GM23338 (cell line): ENCODE data around the gene TUBB4A. TPM values are rescaled to one million over a fixed set of nuclear protein-coding genes. Genes with fewer than 3 reads are reported as not detected.

Experiments used
- ATAC-seq: fragments of 200-7000 bp; cut with Tn5 transposase; 3 replicates; pipeline ENCODE4 v1.9.1; 2020
- DNase-seq: peaks from one replicate; pipeline ENCODE4 v3.0.0-alpha.2; 2015; ENCODE audit warnings: low spot score
- H2AFZ ChIP-seq: fragments of 200-600 bp; sonication (generic); 2 replicates; pipeline ENCODE4 v1.8.0; 2016; ENCODE audit warnings: antibody characterized with exemption, mild to moderate bottlenecking, moderate library complexity
- H3F3A ChIP-seq: fragments of 200-600 bp; sonication (generic); replicated peaks from 2 replicates; pipeline ENCODE4 v1.8.0; 2017; ENCODE audit warnings: antibody characterized with exemption, mixed run types, low read depth
- H3K27ac ChIP-seq: fragments of 200-600 bp; sonication (generic); 2 replicates; pipeline ENCODE4 v1.6.1; 2016; ENCODE audit warnings: low read depth
- H3K27me3 ChIP-seq: fragments of 200-600 bp; sonication (generic); 2 replicates; pipeline ENCODE4 v1.8.0; 2016; ENCODE audit warnings: mild to moderate bottlenecking, mixed run types, moderate library complexity; ENCODE audit not compliant: insufficient read depth
- H3K36me3 ChIP-seq: fragments of 200-600 bp; sonication (generic); 2 replicates; pipeline ENCODE4 v1.8.0; 2016; ENCODE audit warnings: mild to moderate bottlenecking; ENCODE audit not compliant: insufficient read depth
- H3K4me1 ChIP-seq: fragments of 200-600 bp; sonication (generic); 2 replicates; pipeline ENCODE4 v1.8.0; 2016; ENCODE audit warnings: mild to moderate bottlenecking, moderate library complexity; ENCODE audit not compliant: insufficient read depth
- H3K4me2 ChIP-seq: fragments of 200-600 bp; sonication (generic); 2 replicates; pipeline ENCODE4 v1.7.1; 2017; ENCODE audit warnings: mixed run types
- H3K4me3 ChIP-seq: fragments of 200-600 bp; sonication (generic); 2 replicates; pipeline ENCODE4 v1.6.1; 2016; ENCODE audit warnings: mixed run types
- H3K79me2 ChIP-seq: fragments of 200-600 bp; sonication (generic); replicated peaks from 2 replicates; pipeline ENCODE4 v1.8.0; 2017; ENCODE audit warnings: mild to moderate bottlenecking; ENCODE audit not compliant: insufficient read depth
- H3K9me2 ChIP-seq: fragments of 200-600 bp; sonication (generic); 2 replicates; pipeline ENCODE4 v1.8.0; 2017; ENCODE audit not compliant: insufficient read depth
- H4K20me1 ChIP-seq: fragments of 200-600 bp; sonication (generic); replicated peaks from 2 replicates; pipeline ENCODE4 v1.8.0; 2017; ENCODE audit warnings: mild to moderate bottlenecking; ENCODE audit not compliant: insufficient read depth
- H3K27ac Mint-ChIP-seq: 2 replicates; pipeline ENCODE4 v1.8.0; 2020; ENCODE audit warnings: inconsistent platforms, mild to moderate bottlenecking, moderate library complexity, mixed read lengths
- H3K27me3 Mint-ChIP-seq: 3 replicates; pipeline ENCODE4 v1.8.0; 2022; ENCODE audit warnings: low read depth, mild to moderate bottlenecking, moderate library complexity, mixed read lengths, inconsistent platforms; ENCODE audit not compliant: insufficient read depth, poor library complexity
- H3K36me3 Mint-ChIP-seq: 3 replicates; pipeline ENCODE4 v1.8.0; 2021; ENCODE audit warnings: low read depth, mild to moderate bottlenecking, inconsistent platforms, moderate library complexity, mixed read lengths
- H3K4me1 Mint-ChIP-seq: 3 replicates; pipeline ENCODE4 v1.8.0; 2020; ENCODE audit warnings: mild to moderate bottlenecking, inconsistent platforms, mixed read lengths
- H3K4me3 Mint-ChIP-seq: 3 replicates; pipeline ENCODE4 v1.8.0; 2021; ENCODE audit warnings: moderate library complexity, mild to moderate bottlenecking, inconsistent platforms, mixed read lengths
- H3K9me3 Mint-ChIP-seq: 3 replicates; pipeline ENCODE4 v1.8.0; 2020; ENCODE audit warnings: moderate library complexity, mild to moderate bottlenecking, inconsistent platforms, mixed read lengths
- CREB1 ChIP-seq: fragments of 250-450 bp; sonication (Bioruptor Pico); IDR thresholded peaks from 2 replicates; pipeline ENCODE4 v1.5.0; 2020; ENCODE audit warnings: low read depth, mild to moderate bottlenecking, moderate library complexity
- CTCF ChIP-seq, 2 experiments: fragments of 200-600 bp in 1 of 2; sonication (generic) in 1 of 2; conservative IDR thresholded peaks; 2 replicates each; pipeline versions ENCODE4 v1.5.1 to v1.6.1; 2016 to 2017; ENCODE audit warnings: antibody characterized with exemption in 2 of 2, low read depth in 2 of 2, mild to moderate bottlenecking in 2 of 2, moderate library complexity in 1 of 2
- EZH2 ChIP-seq: fragments of 200-600 bp; sonication (generic); IDR thresholded peaks from one replicate; pipeline ENCODE4 v1.8.0; 2017; ENCODE audit warnings: antibody characterized with exemption, mild to moderate bottlenecking, low read depth; ENCODE audit not compliant: unreplicated experiment
- JUNB ChIP-seq: IDR thresholded peaks from one replicate; pipeline ENCODE4 v1.6.1; 2016; ENCODE audit warnings: antibody characterized with exemption; ENCODE audit not compliant: unreplicated experiment
- NANOG ChIP-seq: IDR thresholded peaks from 2 replicates; pipeline ENCODE4 v1.6.1; 2016; ENCODE audit warnings: antibody characterized with exemption, borderline replicate concordance
- POLR2AphosphoS5 ChIP-seq: IDR thresholded peaks from 2 replicates; pipeline ENCODE4 v1.6.1; 2016; ENCODE audit warnings: antibody characterized with exemption, low read depth
- STAT1 ChIP-seq: IDR thresholded peaks from one replicate; pipeline ENCODE4 v1.6.1; 2016; ENCODE audit warnings: antibody characterized with exemption; ENCODE audit not compliant: unreplicated experiment
- ZNF114 ChIP-seq: fragments of 250-450 bp; sonication (Bioruptor Pico); IDR thresholded peaks from 2 replicates; pipeline ENCODE4 v1.5.0; 2020; ENCODE audit warnings: mild to moderate bottlenecking, moderate library complexity
- ZNF331 ChIP-seq: fragments of 250-450 bp; sonication (Bioruptor Pico); IDR thresholded peaks from 2 replicates; pipeline ENCODE4 v1.5.0; 2020; ENCODE audit warnings: low read depth, mild to moderate bottlenecking, moderate library complexity
- ZNF462 ChIP-seq: fragments of 250-450 bp; sonication (Bioruptor Pico); IDR thresholded peaks from 2 replicates; pipeline ENCODE4 v1.5.0; 2020; ENCODE audit warnings: mild to moderate bottlenecking, moderate library complexity
- polyA plus RNA-seq: library from polyadenylated mRNA; unstranded; fragments of >200 nt; fragmentation: Nextera tagmentation; extraction: Ambion mirVana; gene quantifications from 2 replicates; pipeline ENCODE4 v1.2.1, GENCODE V29; 2016
- total RNA-seq: library from RNA; depleted of rRNA; stranded (reverse); fragments of >200 nt; shearing (Covaris generic); gene quantifications from 2 replicates; pipeline ENCODE4 v1.2.3, GENCODE V29; 2014

Gene TUBB4A
- total and polyA plus RNA-seq, 2 experiments from 2014 or later, result 32.9 to 41.7 TPM

- DNase-seq, result no peak
- Mint-ChIP-seq H3K9me3 (no peaks in the 10 kb centered on the region; the same call in 1 of the 3 replicates), H3K27ac (no peak overlapping the region), H3K4me3 (no peak overlapping the region), H3K4me1 (no peaks in the 10 kb centered on the region), H3K36me3 (no peaks in the 10 kb centered on the region; the same call in 1 of the 3 replicates), H3K27me3 (peaks cover 1% of the 10 kb centered on the region)
- H3K4me3 ChIP-seq, result no peak overlapping the region
- no peaks in the 10 kb centered on the region for H3K9me2 ChIP-seq
- no peaks in the 10 kb centered on the region for H3K27me3 ChIP-seq
- no peak overlapping the region for H3K27ac ChIP-seq
- H3K4me2 ChIP-seq, result no peak overlapping the region
- H4K20me1 ChIP-seq, result no peaks in the 10 kb centered on the region
- no peaks in the 10 kb centered on the region for H3K36me3 ChIP-seq
- TF ChIP-seq CTCF (conservative IDR thresholded peaks at IDR 0.05; ENCODE audit: low read depth in 2 of 2) (no peak), CREB1 (CRISPR knock-in tag) (no peak), EZH2 (no peak), ZNF331 (CRISPR knock-in tag) (no peak), STAT1 (no peak), NANOG (no peak), ZNF114 (CRISPR knock-in tag) (no peak)
- no peaks in the 10 kb centered on the region for H3K4me1 ChIP-seq
- H3F3A ChIP-seq, result no peaks in the 10 kb centered on the region
- ATAC-seq, result no peak
- no peaks in the 10 kb centered on the region for H3K79me2 ChIP-seq
- no peak overlapping the region; the same call in 1 of the 2 replicates for H2AFZ ChIP-seq
Measured at GRCh38 chr19:6490134-6490533, 12.0 kb downstream of the TUBB4A start.

GRCh38 chr19:6489278-6490061 lies 12.6 kb downstream of the TUBB4A start:
- Mint-ChIP-seq H3K36me3 (no peaks in the 10 kb centered on the region; the same call in 2 of the 3 replicates), H3K27ac (no peak overlapping the region), H3K27me3 (peaks cover 1% of the 10 kb centered on the region), H3K4me1 (no peaks in the 10 kb centered on the region), H3K9me3 (no peaks in the 10 kb centered on the region; the same call in 1 of the 3 replicates), H3K4me3 (no peak overlapping the region; the same call in 2 of the 3 replicates)
- H3K9me2 ChIP-seq, result no peaks in the 10 kb centered on the region
- H3K4me3 ChIP-seq, result no peak overlapping the region
- H3K27me3 ChIP-seq, result no peaks in the 10 kb centered on the region
- H3K4me1 ChIP-seq, result no peaks in the 10 kb centered on the region
- no peaks in the 10 kb centered on the region for H3F3A ChIP-seq
- no peak for DNase-seq
- H3K27ac ChIP-seq, result no peak overlapping the region
- peak overlapping the region; percentile 82 for H2AFZ ChIP-seq
- ATAC-seq, result no peak
- no peaks in the 10 kb centered on the region for H3K36me3 ChIP-seq
- H3K79me2 ChIP-seq, result no peaks in the 10 kb centered on the region
- no peak overlapping the region for H3K4me2 ChIP-seq
- H4K20me1 ChIP-seq, result no peaks in the 10 kb centered on the region
- TF ChIP-seq ZNF462 (CRISPR knock-in tag) (no peak), ZNF331 (CRISPR knock-in tag) (no peak), POLR2AphosphoS5 (no peak), JUNB (no peak), CTCF (conservative IDR thresholded peaks at IDR 0.05; ENCODE audit: low read depth in 2 of 2) (no peak)
